ENCODE results near the gene TENT4A. TPM values are rescaled to one million over a fixed set of nuclear protein-coding genes. Genes with fewer than 3 reads are reported as not detected.
A peak's percentile ranks its signal among the peaks of the same experiment; 100 is the strongest.

TENT4A gene
- total and polyA plus RNA-seq, 2 experiments from 2014 or later: 6.7 to 27.0 TPM

DNA sequence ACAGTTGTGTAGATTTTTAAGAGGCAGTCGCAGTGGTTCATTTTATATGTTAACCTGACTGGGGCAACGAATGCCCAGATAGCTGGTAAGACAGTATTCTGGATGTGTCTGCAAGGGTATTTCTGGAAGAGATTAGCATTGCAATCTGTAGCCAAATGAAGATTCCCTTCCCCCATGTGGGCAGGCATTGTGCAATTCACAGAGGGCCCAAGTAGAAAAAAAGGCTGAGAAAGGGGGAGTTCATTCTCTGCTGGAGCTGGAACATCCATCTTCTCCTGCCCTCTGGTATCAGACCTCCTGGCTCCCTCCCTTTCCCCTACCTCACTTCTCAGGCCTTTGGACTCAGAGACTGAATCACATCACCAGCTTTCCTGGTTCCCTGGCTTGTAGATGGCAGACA is 70.6 kb downstream of the TENT4A start:
- TF ChIP-seq, protein P1, sequence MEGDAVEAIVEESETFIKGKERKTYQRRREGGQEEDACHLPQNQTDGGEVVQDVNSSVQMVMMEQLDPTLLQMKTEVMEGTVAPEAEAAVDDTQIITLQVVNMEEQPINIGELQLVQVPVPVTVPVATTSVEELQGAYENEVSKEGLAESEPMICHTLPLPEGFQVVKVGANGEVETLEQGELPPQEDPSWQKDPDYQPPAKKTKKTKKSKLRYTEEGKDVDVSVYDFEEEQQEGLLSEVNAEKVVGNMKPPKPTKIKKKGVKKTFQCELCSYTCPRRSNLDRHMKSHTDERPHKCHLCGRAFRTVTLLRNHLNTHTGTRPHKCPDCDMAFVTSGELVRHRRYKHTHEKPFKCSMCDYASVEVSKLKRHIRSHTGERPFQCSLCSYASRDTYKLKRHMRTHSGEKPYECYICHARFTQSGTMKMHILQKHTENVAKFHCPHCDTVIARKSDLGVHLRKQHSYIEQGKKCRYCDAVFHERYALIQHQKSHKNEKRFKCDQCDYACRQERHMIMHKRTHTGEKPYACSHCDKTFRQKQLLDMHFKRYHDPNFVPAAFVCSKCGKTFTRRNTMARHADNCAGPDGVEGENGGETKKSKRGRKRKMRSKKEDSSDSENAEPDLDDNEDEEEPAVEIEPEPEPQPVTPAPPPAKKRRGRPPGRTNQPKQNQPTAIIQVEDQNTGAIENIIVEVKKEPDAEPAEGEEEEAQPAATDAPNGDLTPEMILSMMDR (IDR thresholded peaks at IDR 0.05; ENCODE audit: low read depth, low read length): no peak
- no peaks in the 10 kb centered on the region for H3K9me3 ChIP-seq (ENCODE audit: low read depth)
- H3K27ac ChIP-seq: no peak overlapping the region
- no peaks in the 10 kb centered on the region for H3K27me3 ChIP-seq
- H3K4me1 ChIP-seq (ENCODE audit: low read depth): no peaks in the 10 kb centered on the region
- DNase-seq (ENCODE audit: low read depth in 1 of 2, low spot score in 1 of 2): peak in 1 of 2 donors; percentile 56
- H3K36me3 ChIP-seq: no peaks in the 10 kb centered on the region
- no peak overlapping the region for H3K4me3 ChIP-seq

DNA sequence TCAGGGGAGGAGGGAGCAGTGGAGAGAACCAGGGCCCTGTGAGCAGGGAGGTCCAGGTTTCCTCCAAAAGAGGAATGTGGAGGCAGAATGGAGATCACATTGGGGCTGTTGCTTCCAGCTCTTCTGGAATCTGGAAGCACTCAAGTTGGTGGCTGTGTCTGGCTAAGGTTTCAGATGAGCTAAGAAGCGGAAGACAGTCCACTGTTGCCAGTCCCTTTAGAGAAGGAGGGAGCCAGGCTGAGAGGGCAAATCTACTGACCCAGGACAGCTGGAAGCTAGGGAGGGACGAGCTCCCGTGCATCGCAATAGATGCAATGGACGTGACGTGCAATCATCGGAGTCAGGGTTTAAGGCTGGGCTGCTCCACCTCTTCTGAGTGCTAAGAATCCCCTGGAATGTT is 71.2 kb downstream of the TENT4A start:
- Histone ChIP-seq H3K4me3 (no peak overlapping the region), H3K4me1 (ENCODE audit: low read depth) (no peaks in the 10 kb centered on the region), H3K27ac (no peak overlapping the region), H3K36me3 (no peaks in the 10 kb centered on the region), H3K27me3 (no peaks in the 10 kb centered on the region), H3K9me3 (ENCODE audit: low read depth) (no peaks in the 10 kb centered on the region)
- TF ChIP-seq, protein P1 (IDR thresholded peaks at IDR 0.05; ENCODE audit: low read depth, low read length): no peak
- no peak for DNase-seq (ENCODE audit: low read depth in 1 of 2, low spot score in 1 of 2)

DNA sequence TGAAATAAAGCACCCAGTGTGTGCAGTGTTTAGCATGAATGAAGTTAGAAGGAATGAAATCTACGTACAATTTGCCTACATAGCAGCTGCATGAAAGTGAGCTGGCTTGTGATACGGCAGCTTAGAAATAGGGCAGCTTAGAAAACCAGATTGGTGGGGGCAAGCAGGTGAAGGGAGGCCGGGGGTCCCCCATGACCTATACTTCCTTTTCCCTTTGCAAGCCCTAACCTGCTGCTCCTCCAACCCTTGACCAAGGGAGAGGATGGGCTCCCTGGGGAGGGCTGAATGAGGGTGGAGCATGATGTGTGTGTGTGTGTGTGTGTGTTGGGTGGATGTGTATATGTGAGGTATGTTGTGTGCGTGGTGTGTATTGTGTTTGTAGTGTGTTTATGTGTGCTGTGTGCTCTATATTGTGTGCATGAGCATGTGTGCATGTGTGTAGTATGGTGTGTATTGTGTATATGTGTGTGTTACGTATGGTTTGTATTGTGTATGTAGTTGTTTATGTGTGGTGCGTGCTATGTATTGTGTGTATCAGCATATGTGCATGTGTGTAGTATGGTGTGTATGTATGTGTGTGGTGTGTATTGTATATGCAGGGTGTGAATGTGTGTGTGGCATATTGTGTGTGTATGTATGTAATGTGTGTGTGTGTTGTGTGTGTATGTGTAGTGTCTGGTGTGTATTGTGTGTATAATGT is 72.1 kb downstream of the TENT4A start:
- TF ChIP-seq, protein P1 (IDR thresholded peaks at IDR 0.05; ENCODE audit: low read depth, low read length): no peak
- no peaks in the 10 kb centered on the region for H3K36me3 ChIP-seq
- no peaks in the 10 kb centered on the region for H3K9me3 ChIP-seq (ENCODE audit: low read depth)
- no peak overlapping the region for H3K4me3 ChIP-seq
- no peak for DNase-seq (ENCODE audit: low read depth in 1 of 2, low spot score in 1 of 2)
- no peaks in the 10 kb centered on the region for H3K4me1 ChIP-seq (ENCODE audit: low read depth)
- no peaks in the 10 kb centered on the region for H3K27me3 ChIP-seq
- H3K27ac ChIP-seq: no peak overlapping the region

DNA sequence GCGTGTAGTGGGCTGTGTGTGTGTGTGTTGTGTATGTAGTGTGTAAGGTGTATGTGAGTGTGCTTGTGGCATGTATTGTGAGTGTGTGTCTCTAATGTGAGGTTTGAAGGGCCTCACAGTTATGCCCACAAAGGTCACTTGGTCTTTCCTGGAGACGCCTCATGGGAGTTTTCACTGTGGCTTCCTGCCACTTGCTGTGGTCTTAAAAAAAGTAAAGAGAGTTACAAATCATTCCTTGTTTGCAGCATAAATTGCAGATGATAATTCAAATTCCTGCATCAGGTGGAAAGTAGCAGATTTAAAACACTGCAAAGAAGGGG is 72.6 kb downstream of the TENT4A start:
- no peak for DNase-seq (ENCODE audit: low read depth in 1 of 2, low spot score in 1 of 2)
- no peaks in the 10 kb centered on the region for H3K9me3 ChIP-seq (ENCODE audit: low read depth)
- no peaks in the 10 kb centered on the region for H3K27me3 ChIP-seq
- no peaks in the 10 kb centered on the region for H3K36me3 ChIP-seq
- no peak overlapping the region for H3K4me3 ChIP-seq
- H3K4me1 ChIP-seq (ENCODE audit: low read depth): no peaks in the 10 kb centered on the region
- TF ChIP-seq, protein P1 (IDR thresholded peaks at IDR 0.05; ENCODE audit: low read depth, low read length): no peak
- no peak overlapping the region for H3K27ac ChIP-seq

DNA sequence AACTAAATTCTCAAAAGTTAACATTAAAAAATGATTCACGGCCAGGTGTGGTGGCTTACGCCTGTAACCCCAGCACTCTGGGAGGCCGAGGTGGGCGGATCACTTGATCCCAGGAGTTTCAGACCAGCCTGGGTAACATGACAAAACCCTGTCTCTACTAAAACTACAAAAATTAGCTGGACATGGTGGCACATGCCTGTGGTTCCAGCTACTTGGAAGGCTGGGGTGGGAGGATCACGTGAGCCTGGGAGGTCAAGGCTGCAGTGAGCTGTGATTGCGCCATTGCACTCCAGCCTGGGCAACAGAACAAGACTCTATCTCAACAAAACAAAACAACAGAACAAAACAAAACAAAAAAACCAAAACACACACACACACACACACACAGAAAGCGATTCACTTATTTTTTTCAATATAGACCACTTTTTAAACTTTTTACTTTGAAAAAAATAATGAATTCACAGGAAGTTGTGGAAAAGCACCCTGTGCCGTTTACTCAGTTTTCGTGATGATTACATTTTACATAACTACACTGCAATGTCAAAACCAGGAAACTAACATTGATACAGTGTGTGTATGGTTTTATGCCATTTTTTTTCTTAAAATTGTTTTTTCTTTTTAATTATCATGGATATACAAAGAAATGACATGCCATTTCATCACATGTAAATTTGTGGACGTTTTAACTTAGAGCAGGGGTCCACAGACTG is 73.7 kb downstream of the TENT4A start:
- Histone ChIP-seq H3K36me3 (no peaks in the 10 kb centered on the region), H3K9me3 (ENCODE audit: low read depth) (no peaks in the 10 kb centered on the region), H3K27ac (no peak overlapping the region), H3K27me3 (no peaks in the 10 kb centered on the region), H3K4me1 (ENCODE audit: low read depth) (no peaks in the 10 kb centered on the region), H3K4me3 (no peak overlapping the region)
- TF ChIP-seq, protein P1 (IDR thresholded peaks at IDR 0.05; ENCODE audit: low read depth, low read length): no peak
- peak in 1 of 2 donors; percentile 75 for DNase-seq (ENCODE audit: low read depth in 1 of 2, low spot score in 1 of 2)
